Head of caudate nucleus (tissue), 42 donors: Measurements from ENCODE around the gene KCTD17.
"Not testable (repeated sequence)": the region's sequence is repeated elsewhere in the genome, so short reads cannot be mapped to it uniquely, and the experiment has no call there.

ENCODE experiments used
- DNase-seq, 42 donors: peaks; one replicate each; pipeline versions ENCODE4 v3.0.0 to v3.0.0-alpha.2; 2020 to 2021; ENCODE audit warnings: mixed read lengths in 7 of 42
- intact Hi-C: fragments of 100-400 bp; cut with DNase I; formaldehyde crosslinking; loops from one replicate; pipeline ENCODE4 v1.15.0; 2022

Gene KCTD17

DNA sequence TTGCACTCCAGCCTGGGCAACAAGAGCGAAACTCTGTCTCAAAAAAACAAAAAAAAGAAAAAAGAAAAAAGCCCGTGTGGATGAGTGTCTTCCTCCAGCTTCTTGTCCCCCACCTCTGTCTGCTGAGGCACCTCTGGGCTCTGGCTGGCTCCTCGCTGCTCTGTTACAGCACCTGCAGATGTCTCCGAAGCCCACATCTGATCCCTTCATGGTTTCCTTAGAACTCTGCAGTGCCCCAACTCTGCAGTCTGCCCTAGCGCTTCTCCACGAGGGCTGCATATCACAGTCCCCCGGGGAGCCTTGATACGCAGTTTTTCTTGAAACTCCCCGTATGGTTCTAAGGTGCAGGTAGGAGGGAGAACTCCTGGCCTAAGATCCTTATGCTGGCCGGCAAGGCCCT lies 15.9 kb downstream of the KCTD17 start:
- intact Hi-C loops = no loop called here
- peak in 3 of 42 donors; percentile 14 to 34 (median 14) for DNase-seq

DNA sequence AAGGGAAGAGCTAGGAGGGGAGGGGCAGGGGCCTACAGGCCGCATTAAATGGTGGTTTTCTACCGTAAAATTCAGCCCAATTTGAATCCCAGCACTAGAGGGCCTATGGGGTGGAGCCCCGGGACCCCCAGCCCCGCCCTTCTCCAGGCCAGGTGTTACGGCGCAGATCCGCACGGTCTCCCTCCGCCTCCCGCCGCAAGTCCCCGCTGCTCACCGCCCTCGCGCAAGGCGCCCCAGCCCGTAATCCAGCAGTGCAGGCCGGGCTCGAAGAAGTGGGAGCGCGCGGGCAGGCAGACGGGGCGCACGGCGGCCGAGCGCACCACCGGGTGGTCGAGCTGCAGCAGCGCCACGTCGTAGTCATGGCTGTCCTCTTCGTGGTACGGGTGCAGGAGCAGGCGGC lies 17.3 kb downstream of the KCTD17 start:
- intact Hi-C loops = no loop called here
- peak in 8 of 42 donors; percentile 24 to 60 (median 44) for DNase-seq

DNA sequence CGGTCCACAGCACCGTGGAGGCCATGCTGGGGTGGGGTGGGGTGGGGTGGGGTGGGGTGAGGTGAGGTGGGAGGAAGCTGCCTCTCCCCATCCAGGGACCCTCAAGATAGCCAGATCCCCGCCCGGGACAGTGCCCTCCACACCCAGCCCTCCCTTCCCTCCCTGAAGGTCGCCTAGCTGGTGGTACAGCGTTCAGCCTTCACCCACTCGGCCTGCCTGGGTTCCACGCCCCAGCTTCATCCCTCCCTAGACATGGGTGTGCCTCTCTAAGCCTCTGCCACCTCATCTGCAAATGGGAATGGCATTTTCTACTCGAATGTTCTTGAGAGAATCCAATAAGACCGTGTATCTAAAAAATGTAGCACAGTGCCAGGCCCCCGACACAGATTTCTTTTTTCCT lies 17.8 kb downstream of the KCTD17 start:
- DNase-seq = peak in 13 of 42 donors; percentile 40 to 79 (median 61)
- intact Hi-C loops = no loop called here

DNA sequence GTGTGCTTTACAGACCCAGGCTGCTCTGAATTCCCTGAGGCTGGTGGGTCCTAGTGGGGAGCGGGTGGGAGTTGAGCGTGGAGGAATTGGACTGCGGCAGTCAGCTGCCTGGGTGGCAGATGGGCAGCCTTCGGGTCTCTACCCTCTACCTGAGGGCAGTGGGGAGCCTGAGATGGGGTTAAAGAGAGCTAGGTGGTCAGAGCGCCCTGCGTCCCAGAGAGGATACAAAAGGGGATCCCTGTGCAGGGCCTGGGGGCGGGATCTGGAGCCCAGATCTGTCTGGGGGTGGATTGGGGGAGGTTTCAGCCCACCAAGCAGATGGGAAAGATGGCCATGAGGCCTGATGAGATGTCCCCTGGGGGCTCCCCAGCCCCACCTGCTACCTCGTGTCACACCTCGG lies 18.2 kb downstream of the KCTD17 start:
- peak in 1 of 42 donors; percentile 12 for DNase-seq

DNA sequence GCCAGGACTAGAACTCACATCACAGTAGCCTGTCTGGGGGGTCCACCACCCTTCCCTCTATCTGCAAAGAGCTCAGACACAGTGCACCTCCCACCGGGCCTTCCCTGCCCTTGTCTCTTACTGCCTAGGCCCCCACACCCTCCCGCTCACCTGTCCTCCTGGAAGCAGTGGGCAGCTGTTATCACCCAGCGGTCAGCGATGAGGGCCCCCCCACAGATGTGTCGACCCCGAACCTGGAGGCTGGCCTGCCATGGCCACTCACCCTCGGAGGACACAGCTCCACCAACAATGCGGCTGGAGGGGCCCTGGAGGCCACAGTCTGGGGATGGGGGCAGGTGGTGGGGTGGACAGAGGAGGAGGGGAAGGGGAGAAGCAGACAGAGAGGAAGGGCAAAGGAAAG lies 18.8 kb downstream of the KCTD17 start:
- intact Hi-C loops = no loop called here
- DNase-seq = no peak

More for the DNA sequence above, 18.2 kb downstream of the KCTD17 start:
- intact Hi-C loops = no loop called here

DNA sequence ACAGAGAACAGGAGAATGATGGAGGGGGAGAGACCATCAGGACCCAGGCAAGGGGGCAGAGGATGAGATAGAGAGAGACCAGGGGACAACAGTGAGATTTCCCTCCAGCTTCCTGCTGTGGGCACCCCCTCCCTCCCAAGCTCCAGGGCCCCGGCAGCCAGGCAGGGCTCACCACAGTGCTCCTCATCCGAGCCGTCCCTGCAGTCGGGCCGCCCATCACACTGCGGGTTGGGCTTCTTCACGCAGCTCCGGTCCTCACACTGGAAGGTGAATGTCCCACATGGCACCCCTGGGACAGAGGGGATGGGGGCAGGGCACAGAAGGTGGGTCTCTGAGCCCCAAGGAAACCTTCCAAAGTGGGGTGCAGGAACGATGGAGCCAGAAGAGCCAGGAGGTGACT lies 19.2 kb downstream of the KCTD17 start:
- intact Hi-C loops = no loop called here

DNA sequence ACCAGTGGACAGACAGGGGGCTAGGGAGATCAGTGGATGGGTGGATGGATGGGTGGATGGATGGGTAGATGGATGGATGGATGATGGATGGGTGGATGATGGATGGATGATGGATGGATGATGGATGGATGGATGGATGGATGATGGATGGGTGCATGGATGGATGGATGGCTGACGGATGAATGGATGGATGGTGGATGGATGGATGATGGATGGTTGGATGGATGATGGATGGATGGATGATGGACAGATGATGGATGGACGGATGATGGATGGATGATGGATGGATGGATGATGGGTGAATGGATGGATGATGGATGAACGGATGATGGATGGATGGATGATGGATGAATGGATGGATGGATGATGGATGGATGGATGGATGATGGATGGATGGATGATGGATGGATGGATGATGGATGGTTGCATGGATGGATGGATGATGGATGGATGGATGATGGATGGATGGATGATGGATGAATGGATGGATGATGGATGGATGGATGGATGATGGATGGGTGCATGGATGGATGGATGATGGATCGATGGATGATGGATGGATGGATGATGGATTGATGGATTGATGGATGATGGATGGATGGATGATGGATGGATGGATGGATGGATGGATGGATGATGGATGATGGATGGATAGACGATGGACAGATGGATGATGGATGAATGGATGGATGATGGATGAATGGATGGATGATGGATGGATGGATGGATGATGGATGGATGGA lies 20.5 kb downstream of the KCTD17 start:
- DNase-seq, intact Hi-C loops: not testable (repeated sequence)

More for the DNA sequence above, 19.2 kb downstream of the KCTD17 start:
- no peak for DNase-seq

DNA sequence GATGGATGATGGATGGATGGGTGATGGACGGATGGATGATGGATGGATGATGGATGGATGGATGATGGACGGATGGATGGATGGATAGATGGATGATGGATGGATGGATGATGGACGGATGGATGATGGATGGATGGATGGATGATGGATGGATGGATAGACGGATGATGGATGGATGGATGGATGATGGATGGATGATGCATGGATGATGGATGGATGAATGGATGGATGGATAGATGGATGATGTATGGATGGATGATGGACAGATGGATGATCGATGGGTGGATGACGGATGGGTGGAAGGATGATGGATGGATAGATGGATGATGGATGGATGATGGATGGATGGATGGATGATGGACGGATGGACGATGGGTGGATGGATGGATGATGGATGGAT lies 21.1 kb downstream of the KCTD17 start:
- intact Hi-C loops = no loop called here
- no peak for DNase-seq

DNA sequence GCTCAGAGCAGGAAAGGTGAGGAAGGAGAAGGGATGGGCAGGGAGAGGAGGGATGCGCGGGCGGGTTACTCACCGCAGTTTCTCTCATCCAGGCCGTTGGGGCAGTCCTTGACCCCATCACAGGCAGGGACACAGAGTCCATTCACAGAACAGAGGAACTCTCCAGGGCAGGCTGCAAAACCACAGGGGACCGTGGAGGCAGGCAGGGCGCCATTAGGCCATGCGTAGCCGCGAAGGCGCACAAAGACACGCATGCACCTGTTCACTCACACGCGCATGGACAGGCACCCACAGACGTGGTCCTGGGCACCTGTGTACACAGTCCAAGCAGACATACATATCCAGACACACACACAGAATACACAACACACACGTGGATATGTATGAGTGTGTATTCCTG lies 23.0 kb downstream of the KCTD17 start:
- DNase-seq = no peak
- intact Hi-C loops = no loop called here

DNA sequence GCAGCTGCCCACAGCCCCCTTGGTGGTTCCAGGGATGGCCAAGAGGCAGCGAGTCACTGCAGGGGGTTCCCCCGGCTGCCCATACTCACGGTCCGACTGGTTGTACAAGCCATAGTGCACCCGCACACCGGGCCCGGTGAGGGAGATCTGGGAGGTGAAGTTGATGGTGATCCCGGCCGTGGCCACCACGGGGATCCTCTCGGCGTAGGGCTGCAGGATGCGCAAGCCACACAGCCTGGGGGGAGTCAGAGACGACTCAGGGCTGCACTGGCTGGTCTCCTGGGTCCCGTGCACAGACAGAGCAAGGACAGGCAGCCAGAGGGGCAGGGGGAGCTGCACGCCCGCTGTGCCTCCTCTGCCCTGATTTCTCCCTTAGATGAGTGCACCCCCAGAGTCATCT lies 23.5 kb downstream of the KCTD17 start:
- DNase-seq = no peak
- intact Hi-C loops = no loop called here

DNA sequence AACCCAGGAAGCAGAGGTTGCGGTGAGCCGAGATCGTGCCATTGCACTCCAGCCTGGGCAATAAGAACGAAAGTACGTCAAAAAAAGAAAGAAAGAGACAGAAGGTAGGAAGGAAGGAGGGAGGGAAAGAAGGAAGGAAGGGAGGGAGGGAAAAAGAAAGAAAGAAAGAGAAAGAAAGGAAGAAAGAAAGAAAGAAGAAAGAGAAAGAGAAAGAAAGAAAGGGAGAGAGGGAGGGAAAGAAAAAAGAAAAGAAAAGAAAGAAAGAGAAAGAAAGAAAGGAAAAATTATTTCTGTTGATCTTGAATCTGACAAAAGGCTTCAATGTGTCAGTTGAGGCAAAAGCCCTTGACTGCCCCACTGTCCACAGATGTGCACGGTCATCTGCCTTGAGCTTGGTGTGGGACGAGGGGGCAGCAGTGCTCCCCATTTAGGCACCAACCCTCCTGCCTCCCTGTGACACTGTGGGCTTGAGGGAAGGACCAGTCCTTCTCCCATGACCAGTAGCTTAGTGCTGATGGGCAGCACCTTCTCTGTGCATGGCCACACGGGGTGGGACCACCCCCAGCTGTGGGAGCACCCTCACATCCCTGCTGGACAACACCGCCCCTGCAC lies 24.4 kb downstream of the KCTD17 start:
- intact Hi-C loops = no loop called here
- no peak for DNase-seq

DNA sequence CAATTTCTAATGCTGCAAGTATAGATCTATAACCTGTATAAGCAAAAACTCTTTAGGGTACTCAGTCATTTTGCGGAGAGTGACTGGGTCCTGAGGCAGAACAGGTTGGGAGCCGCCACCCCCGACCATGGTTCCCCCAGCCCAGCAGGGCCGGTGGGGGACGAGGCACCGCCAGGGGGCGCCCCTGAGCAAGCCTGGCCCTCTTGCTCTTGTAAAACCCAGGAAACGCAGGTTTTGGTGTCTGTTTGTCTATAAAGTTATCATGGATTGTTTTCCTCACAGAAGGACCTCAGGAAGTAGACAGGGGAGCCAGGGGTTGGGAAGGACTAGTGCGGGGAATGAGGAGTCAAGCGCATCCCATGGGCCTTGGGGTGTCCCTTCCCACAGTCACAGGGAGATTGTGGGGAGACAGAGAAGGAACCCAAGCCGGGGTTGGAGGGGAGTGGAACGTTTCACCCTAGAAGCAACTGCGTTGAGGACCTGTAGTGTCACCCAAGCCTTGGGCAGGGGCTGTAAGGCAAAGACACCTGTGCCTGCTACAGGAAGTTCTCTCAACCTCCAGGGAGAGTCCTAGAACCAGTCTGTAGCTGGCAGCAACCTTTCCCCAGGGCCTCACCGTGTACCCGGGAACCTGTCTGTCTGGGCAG lies 26.4 kb downstream of the KCTD17 start:
- intact Hi-C loops = no loop called here
- DNase-seq = peak in 33 of 42 donors; percentile 36 to 86 (median 65)

DNA sequence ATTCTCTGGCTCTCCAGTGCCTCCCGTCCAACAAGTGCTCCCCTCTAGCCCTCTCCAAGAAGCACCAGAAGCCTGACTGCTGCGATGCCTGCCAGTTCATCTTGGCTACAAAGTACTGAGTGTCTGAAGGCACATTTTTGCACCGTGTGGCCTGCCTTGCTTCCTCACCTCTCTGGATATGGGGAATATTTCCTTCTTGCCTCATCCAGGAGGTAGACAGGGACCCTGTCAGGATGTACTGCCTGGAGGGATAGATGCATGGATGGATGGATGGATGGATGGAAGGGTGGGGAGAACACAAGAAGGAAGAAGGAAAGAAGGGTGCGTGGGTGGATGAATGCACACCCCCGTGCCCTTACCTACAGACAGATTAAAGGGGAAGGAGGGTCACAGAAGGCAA lies 27.6 kb downstream of the KCTD17 start:
- intact Hi-C loops = no loop called here
- no peak for DNase-seq

DNA sequence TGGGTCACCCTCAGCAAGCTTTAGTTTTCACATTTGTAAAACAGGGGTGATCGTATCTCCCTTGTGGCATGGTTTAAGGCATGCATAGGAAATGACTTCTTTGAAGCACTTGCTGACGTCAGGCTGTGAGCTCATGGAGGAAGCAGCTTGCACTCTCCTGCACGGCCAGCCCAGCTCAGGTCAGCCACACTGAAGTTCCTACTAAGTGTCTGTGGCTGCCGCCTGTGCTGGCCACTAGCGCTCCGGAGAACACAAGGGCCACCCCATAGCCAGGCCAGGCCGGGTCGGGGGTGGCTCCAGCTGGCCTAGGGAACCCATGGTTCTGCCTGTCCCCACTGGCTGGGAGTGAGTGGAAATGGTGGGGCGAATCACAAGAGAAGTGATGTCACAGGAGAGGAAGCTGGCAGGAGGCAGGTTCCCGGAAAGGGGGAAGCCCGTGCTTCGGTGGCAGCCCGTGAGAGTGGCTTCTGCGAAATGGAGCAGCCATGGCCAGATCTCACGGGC lies 28.2 kb downstream of the KCTD17 start:
- intact Hi-C loops = no loop called here
- DNase-seq = no peak

DNA sequence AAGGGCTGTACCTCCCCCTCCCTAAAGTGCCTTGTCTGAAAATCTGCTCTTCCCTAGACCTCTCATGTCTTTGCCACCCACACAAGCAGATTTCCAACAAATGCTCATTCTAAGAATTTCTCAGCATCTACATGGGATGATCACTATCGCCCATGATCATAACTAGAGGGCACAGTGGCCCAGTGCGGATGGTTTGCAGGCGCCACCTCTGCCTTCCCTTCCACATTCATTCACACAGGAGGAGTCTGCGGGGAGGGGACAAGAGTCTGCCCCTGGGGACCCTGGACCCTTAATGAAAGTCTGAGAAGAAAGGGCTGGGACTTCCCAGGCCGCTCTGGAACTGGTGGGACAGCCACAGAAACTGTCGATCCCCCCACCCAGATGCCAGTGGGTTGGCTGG lies 28.9 kb downstream of the KCTD17 start:
- intact Hi-C loops = no loop called here
- no peak for DNase-seq

DNA sequence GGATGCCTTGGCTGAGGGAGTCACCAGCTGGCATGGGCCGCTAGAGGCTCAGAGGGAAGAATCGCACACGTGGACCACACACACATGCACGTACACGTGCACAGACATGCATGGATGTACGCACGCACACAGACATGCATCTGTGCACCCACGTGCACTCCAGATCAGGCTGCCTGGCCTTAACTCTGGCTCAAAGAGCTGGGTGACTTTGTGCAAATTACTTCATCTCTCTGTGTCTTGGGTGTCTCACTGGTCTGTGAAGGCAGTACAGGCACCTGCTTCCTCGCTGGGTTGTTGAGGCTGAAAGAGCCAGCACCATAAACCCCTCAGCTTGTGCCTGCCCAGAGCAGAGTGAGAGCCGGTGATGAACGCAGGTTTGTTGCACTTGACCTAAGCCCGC lies 29.3 kb downstream of the KCTD17 start:
- no peak for DNase-seq
- intact Hi-C loops = no loop called here

DNA sequence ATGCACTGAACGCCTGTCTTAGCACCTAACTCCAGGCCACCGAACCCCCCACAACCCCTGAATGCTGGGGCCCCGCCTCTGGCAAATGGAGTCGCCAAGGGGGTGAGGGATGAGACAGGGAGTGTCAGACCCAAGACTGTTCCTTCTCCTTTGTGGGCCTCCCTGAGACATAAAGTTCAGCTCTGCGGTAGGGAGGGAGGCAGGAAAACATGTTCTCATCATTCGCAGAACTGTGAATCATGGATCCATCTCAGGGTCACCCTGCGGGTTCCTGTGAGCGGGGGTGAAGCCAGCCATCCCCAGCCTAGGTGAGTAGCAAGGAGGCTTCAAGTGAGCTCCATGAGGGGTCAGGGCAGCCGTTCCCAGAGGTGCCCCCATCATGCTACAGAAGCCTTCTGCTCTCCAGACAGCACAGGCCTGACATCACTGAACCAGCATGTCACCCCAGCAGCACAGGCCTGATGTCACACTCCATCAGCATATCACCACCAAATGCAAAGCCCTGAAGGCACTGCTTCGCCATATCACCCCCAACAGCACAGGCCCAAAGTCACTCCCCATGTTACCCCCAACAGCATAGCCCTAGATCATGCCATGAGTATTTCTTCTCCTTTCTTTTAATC lies 30.8 kb downstream of the KCTD17 start:
- intact Hi-C loops = no loop called here
- DNase-seq = no peak

DNA sequence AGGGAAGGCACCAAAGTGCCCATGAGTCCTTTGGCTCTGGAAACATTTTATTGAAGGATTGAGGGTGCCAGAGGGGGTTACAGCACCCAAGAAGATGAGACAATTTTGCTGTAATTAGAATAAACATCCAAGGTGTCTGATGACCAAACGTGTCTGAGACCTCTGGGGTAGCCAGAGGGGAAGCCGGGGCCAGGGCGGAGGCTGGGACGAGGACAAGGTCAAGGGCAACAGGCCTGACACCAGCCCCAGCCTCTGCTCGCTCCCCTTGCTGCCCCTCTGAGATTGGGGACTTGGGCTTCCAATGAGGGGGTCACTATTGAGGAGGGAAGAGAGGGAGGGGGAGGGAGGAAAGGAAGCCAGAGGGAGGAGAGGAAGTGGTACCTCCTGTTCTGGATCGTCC lies 32.4 kb downstream of the KCTD17 start:
- intact Hi-C loops = no loop called here
- no peak for DNase-seq

DNA sequence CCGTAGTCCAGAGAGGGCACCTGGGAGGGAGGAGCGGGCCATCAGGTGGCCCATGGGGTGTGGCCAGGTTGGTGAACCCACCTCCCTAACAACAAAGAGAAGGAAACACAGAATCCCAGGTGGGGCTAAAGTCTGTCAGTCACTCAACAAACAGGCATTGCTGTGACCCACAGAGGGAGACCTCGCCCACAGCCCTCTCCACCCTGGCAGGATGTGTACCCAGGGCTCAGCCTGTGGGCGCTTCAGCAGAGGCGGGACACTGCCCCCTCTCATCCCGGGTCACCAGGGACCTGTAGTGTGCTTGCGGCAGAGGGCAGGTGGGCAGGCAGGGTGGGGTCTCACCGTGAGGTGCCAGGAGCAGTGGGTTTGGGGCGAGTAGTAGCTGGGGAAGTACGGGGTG lies 32.8 kb downstream of the KCTD17 start:
- intact Hi-C loops = no loop called here
- no peak for DNase-seq

DNA sequence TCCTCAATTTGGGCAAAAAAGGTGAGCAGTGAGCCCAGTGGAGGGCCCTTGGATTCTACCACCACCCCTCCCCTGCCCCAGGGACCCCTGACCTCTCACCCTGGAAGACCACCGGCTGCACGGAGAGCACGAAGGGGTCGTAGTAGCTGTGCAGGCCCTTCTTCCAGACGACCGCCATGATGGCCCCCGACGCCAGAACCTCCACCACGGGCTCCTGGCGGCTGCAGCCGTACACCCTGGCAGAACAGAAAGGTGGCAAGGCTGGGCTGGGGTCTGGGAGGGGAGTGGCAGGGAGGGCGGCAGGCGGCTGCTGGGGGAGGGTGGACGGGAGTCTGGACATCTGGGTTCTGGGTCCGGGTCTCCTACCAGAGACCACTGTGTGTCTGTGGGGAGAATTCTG lies 34.6 kb downstream of the KCTD17 start:
- intact Hi-C loops = no loop called here
- no peak for DNase-seq
